Neutrophil (primary cell): ENCODE data around the gene ST8SIA1.

Experiments
- H3K27ac ChIP-seq: fragments of 200-600 bp; sonication (generic); 2 replicates; pipeline ENCODE4 v1.5.1; 2016; ENCODE audit warnings: mild to moderate bottlenecking, moderate library complexity
- H3K27me3 ChIP-seq: fragments of 200-600 bp; sonication (generic); 2 replicates; pipeline ENCODE4 v1.6.0; 2016; ENCODE audit warnings: mild to moderate bottlenecking
- H3K36me3 ChIP-seq: fragments of 200-600 bp; sonication (generic); 2 replicates; pipeline ENCODE4 v1.5.1; 2017
- H3K4me1 ChIP-seq, 2 experiments: fragments of 200-600 bp in 1 of 2; sonication (generic) in 1 of 2; 1 replicate in 1 of 2; 2 replicates in 1 of 2; pipeline versions ENCODE4 v1.5.1 to v1.6.1; 2013 to 2016; ENCODE audit warnings: low read depth in 1 of 2, low read length in 1 of 2, mild to moderate bottlenecking in 1 of 2, moderate library complexity in 1 of 2; ENCODE audit not compliant: control insufficient read depth in 1 of 2, insufficient read depth in 1 of 2
- H3K4me3 ChIP-seq, 2 experiments: fragments of 200-600 bp in 1 of 2; sonication (generic) in 1 of 2; 1 replicate in 1 of 2; 2 replicates in 1 of 2; pipeline ENCODE4 v1.5.1; 2013 to 2016; ENCODE audit warnings: low read depth in 1 of 2, low read length in 1 of 2, mild to moderate bottlenecking in 1 of 2, moderate library complexity in 1 of 2
- H3K9me3 ChIP-seq: fragments of 200-600 bp; sonication (generic); 2 replicates; pipeline ENCODE4 v1.5.1; 2016
- CTCF ChIP-seq: fragments of 200-600 bp; sonication (generic); IDR thresholded peaks from 2 replicates; pipeline ENCODE4 v1.5.1; 2016; ENCODE audit warnings: antibody characterized with exemption

ST8SIA1 gene

GRCh38 chr12:22255097-22255496 is 79.4 kb downstream of the ST8SIA1 start:
- Histone ChIP-seq H3K36me3 (no peaks in the 10 kb centered on the region), H3K9me3 (no peaks in the 10 kb centered on the region), H3K27me3 (peaks cover 67% of the 10 kb centered on the region), H3K4me1 (no peaks in the 10 kb centered on the region), H3K4me3 (no peak overlapping the region), H3K27ac (no peak overlapping the region)
- no peak for TF ChIP-seq CTCF

GRCh38 chr12:22254478-22254877 is 80.0 kb downstream of the ST8SIA1 start:
- Histone ChIP-seq H3K27me3 (peaks cover 73% of the 10 kb centered on the region), H3K4me1 (no peaks in the 10 kb centered on the region), H3K9me3 (no peaks in the 10 kb centered on the region), H3K27ac (no peak overlapping the region), H3K4me3 (no peak overlapping the region), H3K36me3 (no peaks in the 10 kb centered on the region)
- TF ChIP-seq CTCF: no peak

- H3K27me3 ChIP-seq: peaks cover 83% of the 10 kb centered on the region
These were observed 82.5 kb downstream of the ST8SIA1 start for GRCh38 chr12:22252057-22252456.

GRCh38 chr12:22250762-22251161 is 83.7 kb downstream of the ST8SIA1 start:
- no peak for TF ChIP-seq CTCF
- no peaks in the 10 kb centered on the region for H3K4me1 ChIP-seq
- H3K27me3 ChIP-seq: peaks cover 75% of the 10 kb centered on the region
- no peaks in the 10 kb centered on the region for H3K36me3 ChIP-seq
- H3K9me3 ChIP-seq: no peaks in the 10 kb centered on the region
- H3K27ac ChIP-seq: no peak overlapping the region
- no peak overlapping the region for H3K4me3 ChIP-seq

More at GRCh38 chr12:22252057-22252456, 82.5 kb downstream of the ST8SIA1 start:
- no peak for TF ChIP-seq CTCF
- Histone ChIP-seq H3K36me3 (no peaks in the 10 kb centered on the region), H3K4me1 (no peaks in the 10 kb centered on the region), H3K27ac (no peak overlapping the region), H3K9me3 (no peaks in the 10 kb centered on the region), H3K4me3 (no peak overlapping the region)

- peaks cover 65% of the 10 kb centered on the region for H3K27me3 ChIP-seq
- no peaks in the 10 kb centered on the region for H3K36me3 ChIP-seq
- no peaks in the 10 kb centered on the region for H3K4me1 ChIP-seq
- no peak overlapping the region for H3K27ac ChIP-seq
- no peak overlapping the region for H3K4me3 ChIP-seq
- no peaks in the 10 kb centered on the region for H3K9me3 ChIP-seq
- no peak for TF ChIP-seq CTCF
These were observed 85.9 kb downstream of the ST8SIA1 start for GRCh38 chr12:22248571-22249115.

- no peak overlapping the region for H3K4me3 ChIP-seq
- peaks cover 65% of the 10 kb centered on the region for H3K27me3 ChIP-seq
- no peaks in the 10 kb centered on the region for H3K4me1 ChIP-seq
- no peaks in the 10 kb centered on the region for H3K9me3 ChIP-seq
- TF ChIP-seq CTCF: no peak
- H3K27ac ChIP-seq: no peak overlapping the region
- H3K36me3 ChIP-seq: no peaks in the 10 kb centered on the region
These were observed 86.4 kb downstream of the ST8SIA1 start for GRCh38 chr12:22248121-22248520.
